Neural cell (in vitro differentiated cells): ENCODE data around the gene CHRM1. TPM values are rescaled to one million over a fixed set of nuclear protein-coding genes. Genes with fewer than 3 reads are reported as not detected.

Source experiments
- H2AFZ ChIP-seq: fragments of 200-600, 300-800 bp; sonication (generic), shearing (Covaris generic); 2 replicates; pipeline ENCODE4 v1.6.0; 2014; ENCODE audit warnings: low read depth, mild to moderate bottlenecking, antibody characterized with exemption, low read length, moderate library complexity
- H3F3A ChIP-seq: fragments of 200-600 bp; shearing (Covaris generic); 2 replicates; pipeline ENCODE4 v1.6.1; 2016; ENCODE audit warnings: mild to moderate bottlenecking, moderate library complexity, mixed read lengths, antibody characterized with exemption, low read length; ENCODE audit not compliant: insufficient read depth, poor library complexity, severe bottlenecking
- H3K27ac ChIP-seq: fragments of 200-600, 300-800 bp; sonication (generic), shearing (Covaris generic); 2 replicates; pipeline ENCODE4 v1.5.1; 2014; ENCODE audit warnings: mild to moderate bottlenecking, low read length, moderate library complexity
- H3K27me3 ChIP-seq: fragments of 300-800, 200-600 bp; sonication (generic), shearing (Covaris generic); 2 replicates; pipeline ENCODE4 v1.6.0; 2014; ENCODE audit warnings: mild to moderate bottlenecking, low read depth, low read length, moderate library complexity; ENCODE audit not compliant: insufficient read depth
- H3K36me3 ChIP-seq: fragments of 300-800, 200-600 bp; sonication (generic), shearing (Covaris generic); 2 replicates; pipeline ENCODE4 v1.5.1; 2014; ENCODE audit warnings: mild to moderate bottlenecking, antibody characterized with exemption, low read length, moderate library complexity; ENCODE audit not compliant: insufficient read depth
- H3K4me2 ChIP-seq: fragments of 300-800, 200-600 bp; sonication (generic), shearing (Covaris generic); 2 replicates; pipeline ENCODE4 v1.6.0; 2014; ENCODE audit warnings: mild to moderate bottlenecking, low read length
- H3K4me3 ChIP-seq: fragments of 300-800, 200-600 bp; sonication (generic), shearing (Covaris generic); 2 replicates; pipeline ENCODE4 v1.5.1; 2014; ENCODE audit warnings: mild to moderate bottlenecking, low read length, moderate library complexity
- H3K79me2 ChIP-seq: fragments of 200-600 bp; shearing (Covaris generic); replicated peaks from 2 replicates; pipeline ENCODE4 v1.6.0; 2014; ENCODE audit warnings: mild to moderate bottlenecking, low read length, moderate library complexity; ENCODE audit not compliant: insufficient read depth
- H3K9ac ChIP-seq: fragments of 300-800, 200-600 bp; sonication (generic), shearing (Covaris generic); 2 replicates; pipeline ENCODE4 v1.6.1; 2016; ENCODE audit warnings: mild to moderate bottlenecking, low read length, mixed read lengths
- H3K9me2 ChIP-seq: fragments of 200-600 bp; shearing (Covaris generic); 2 replicates; pipeline ENCODE4 v1.6.1; 2016; ENCODE audit warnings: mild to moderate bottlenecking, low read length, mixed read lengths; ENCODE audit not compliant: insufficient read depth
- H3K9me3 ChIP-seq: fragments of 200-600, 300-800 bp; sonication (generic), shearing (Covaris generic); 2 replicates; pipeline ENCODE4 v1.6.1; 2016; ENCODE audit warnings: mild to moderate bottlenecking, mixed run types, low read length, moderate library complexity, mixed read lengths
- H4K20me1 ChIP-seq: fragments of 200-600 bp; shearing (Covaris generic); 2 replicates; pipeline ENCODE4 v1.6.1; 2016; ENCODE audit warnings: mild to moderate bottlenecking, mixed run types; ENCODE audit not compliant: insufficient read depth
- EP300 ChIP-seq: fragments of 450-650 bp; conservative IDR thresholded peaks from 2 replicates; pipeline ENCODE4 v1.6.1; 2014; ENCODE audit warnings: antibody characterized with exemption, mild to moderate bottlenecking, moderate library complexity; ENCODE audit not compliant: poor library complexity, severe bottlenecking
- EZH2 ChIP-seq: fragments of 200-600, 300-800 bp; shearing (Covaris generic), sonication (generic); IDR thresholded peaks from 2 replicates; pipeline ENCODE4 v1.6.1; 2014; ENCODE audit warnings: antibody characterized with exemption, low read length, borderline replicate concordance, mild to moderate bottlenecking; ENCODE audit not compliant: insufficient read depth, poor library complexity, severe bottlenecking
- MXI1 ChIP-seq: fragments of 450-650 bp; conservative IDR thresholded peaks from 2 replicates; pipeline ENCODE4 v1.6.1; 2014; ENCODE audit warnings: antibody characterized with exemption, mild to moderate bottlenecking; ENCODE audit not compliant: poor library complexity, severe bottlenecking
- POLR2AphosphoS5 ChIP-seq: IDR thresholded peaks from 2 replicates; pipeline ENCODE4 v1.6.1; 2012
- RAD21 ChIP-seq: fragments of 450-650 bp; conservative IDR thresholded peaks from 2 replicates; pipeline ENCODE4 v1.6.1; 2014; ENCODE audit warnings: antibody characterized with exemption, mild to moderate bottlenecking, moderate library complexity
- SMC3 ChIP-seq: fragments of 450-650 bp; conservative IDR thresholded peaks from 2 replicates; pipeline ENCODE4 v1.6.1; 2014; ENCODE audit warnings: antibody characterized with exemption, mild to moderate bottlenecking, moderate library complexity; ENCODE audit not compliant: poor library complexity
- TAF1 ChIP-seq: IDR thresholded peaks from 2 replicates; pipeline ENCODE4 v1.6.1; 2012; ENCODE audit warnings: low read depth
- polyA plus RNA-seq: library from polyadenylated mRNA; depleted of rRNA; stranded (reverse); fragments of >200 nt; gene quantifications from 2 replicates; pipeline ENCODE4 v1.2.3, GENCODE V29; 2014
- TF ChIP-seq, protein P1 (sequence below): IDR thresholded peaks from 2 replicates; pipeline ENCODE4 v1.6.1; 2012; ENCODE audit warnings: borderline replicate concordance
- TF ChIP-seq, protein P2 (sequence below): fragments of 450-650 bp; IDR thresholded peaks from 2 replicates; pipeline ENCODE4 v1.5.1; 2014; ENCODE audit warnings: antibody characterized with exemption, mild to moderate bottlenecking, moderate library complexity; ENCODE audit not compliant: poor library complexity, severe bottlenecking

Gene CHRM1
- polyA plus RNA-seq, 1 donor from 2014 or later = not detected

DNA sequence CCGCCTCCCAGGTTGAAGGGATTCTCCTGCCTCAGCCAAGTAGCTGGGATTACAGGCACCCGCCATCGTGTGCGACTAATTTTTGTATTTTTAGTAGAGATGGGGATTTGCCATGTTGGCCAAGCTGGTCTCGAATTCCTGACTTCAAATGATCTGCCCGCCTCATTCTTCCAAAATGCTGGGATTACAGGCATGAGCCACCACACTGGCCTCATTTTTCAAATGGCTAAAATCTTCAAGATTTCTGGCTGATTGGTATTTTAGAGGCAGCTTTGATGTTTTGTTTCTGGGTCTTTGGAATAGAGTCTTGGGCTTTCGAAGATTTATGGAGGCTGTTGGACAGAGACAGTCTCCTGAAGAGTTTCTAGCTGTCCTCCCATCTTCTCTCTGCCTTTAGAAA lies 46.3 kb downstream of the CHRM1 start:
- H3K27me3 ChIP-seq = no peaks in the 10 kb centered on the region
- H3K27ac ChIP-seq = no peak overlapping the region
- H3K4me3 ChIP-seq = no peak overlapping the region
- H3K36me3 ChIP-seq = no peaks in the 10 kb centered on the region
- no peak overlapping the region for H2AFZ ChIP-seq
- no peak for TF ChIP-seq RAD21
- TF ChIP-seq, protein P1, sequence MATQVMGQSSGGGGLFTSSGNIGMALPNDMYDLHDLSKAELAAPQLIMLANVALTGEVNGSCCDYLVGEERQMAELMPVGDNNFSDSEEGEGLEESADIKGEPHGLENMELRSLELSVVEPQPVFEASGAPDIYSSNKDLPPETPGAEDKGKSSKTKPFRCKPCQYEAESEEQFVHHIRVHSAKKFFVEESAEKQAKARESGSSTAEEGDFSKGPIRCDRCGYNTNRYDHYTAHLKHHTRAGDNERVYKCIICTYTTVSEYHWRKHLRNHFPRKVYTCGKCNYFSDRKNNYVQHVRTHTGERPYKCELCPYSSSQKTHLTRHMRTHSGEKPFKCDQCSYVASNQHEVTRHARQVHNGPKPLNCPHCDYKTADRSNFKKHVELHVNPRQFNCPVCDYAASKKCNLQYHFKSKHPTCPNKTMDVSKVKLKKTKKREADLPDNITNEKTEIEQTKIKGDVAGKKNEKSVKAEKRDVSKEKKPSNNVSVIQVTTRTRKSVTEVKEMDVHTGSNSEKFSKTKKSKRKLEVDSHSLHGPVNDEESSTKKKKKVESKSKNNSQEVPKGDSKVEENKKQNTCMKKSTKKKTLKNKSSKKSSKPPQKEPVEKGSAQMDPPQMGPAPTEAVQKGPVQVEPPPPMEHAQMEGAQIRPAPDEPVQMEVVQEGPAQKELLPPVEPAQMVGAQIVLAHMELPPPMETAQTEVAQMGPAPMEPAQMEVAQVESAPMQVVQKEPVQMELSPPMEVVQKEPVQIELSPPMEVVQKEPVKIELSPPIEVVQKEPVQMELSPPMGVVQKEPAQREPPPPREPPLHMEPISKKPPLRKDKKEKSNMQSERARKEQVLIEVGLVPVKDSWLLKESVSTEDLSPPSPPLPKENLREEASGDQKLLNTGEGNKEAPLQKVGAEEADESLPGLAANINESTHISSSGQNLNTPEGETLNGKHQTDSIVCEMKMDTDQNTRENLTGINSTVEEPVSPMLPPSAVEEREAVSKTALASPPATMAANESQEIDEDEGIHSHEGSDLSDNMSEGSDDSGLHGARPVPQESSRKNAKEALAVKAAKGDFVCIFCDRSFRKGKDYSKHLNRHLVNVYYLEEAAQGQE = no peak
- TF ChIP-seq POLR2AphosphoS5 = no peak
- no peak for TF ChIP-seq MXI1
- no peak for TF ChIP-seq SMC3
- TF ChIP-seq EZH2 = no peak
- TF ChIP-seq, protein P2, sequence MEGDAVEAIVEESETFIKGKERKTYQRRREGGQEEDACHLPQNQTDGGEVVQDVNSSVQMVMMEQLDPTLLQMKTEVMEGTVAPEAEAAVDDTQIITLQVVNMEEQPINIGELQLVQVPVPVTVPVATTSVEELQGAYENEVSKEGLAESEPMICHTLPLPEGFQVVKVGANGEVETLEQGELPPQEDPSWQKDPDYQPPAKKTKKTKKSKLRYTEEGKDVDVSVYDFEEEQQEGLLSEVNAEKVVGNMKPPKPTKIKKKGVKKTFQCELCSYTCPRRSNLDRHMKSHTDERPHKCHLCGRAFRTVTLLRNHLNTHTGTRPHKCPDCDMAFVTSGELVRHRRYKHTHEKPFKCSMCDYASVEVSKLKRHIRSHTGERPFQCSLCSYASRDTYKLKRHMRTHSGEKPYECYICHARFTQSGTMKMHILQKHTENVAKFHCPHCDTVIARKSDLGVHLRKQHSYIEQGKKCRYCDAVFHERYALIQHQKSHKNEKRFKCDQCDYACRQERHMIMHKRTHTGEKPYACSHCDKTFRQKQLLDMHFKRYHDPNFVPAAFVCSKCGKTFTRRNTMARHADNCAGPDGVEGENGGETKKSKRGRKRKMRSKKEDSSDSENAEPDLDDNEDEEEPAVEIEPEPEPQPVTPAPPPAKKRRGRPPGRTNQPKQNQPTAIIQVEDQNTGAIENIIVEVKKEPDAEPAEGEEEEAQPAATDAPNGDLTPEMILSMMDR = no peak
- TF ChIP-seq EP300 = no peak
- no peak for TF ChIP-seq TAF1
- no peaks in the 10 kb centered on the region for H3K9me2 ChIP-seq
- H3F3A ChIP-seq = no peaks in the 10 kb centered on the region
- H3K9ac ChIP-seq = no peak overlapping the region
- H3K79me2 ChIP-seq = peaks cover 9% of the 10 kb centered on the region
- H3K9me3 ChIP-seq = no peaks in the 10 kb centered on the region
- no peaks in the 10 kb centered on the region for H4K20me1 ChIP-seq
- H3K4me2 ChIP-seq = no peak overlapping the region

DNA sequence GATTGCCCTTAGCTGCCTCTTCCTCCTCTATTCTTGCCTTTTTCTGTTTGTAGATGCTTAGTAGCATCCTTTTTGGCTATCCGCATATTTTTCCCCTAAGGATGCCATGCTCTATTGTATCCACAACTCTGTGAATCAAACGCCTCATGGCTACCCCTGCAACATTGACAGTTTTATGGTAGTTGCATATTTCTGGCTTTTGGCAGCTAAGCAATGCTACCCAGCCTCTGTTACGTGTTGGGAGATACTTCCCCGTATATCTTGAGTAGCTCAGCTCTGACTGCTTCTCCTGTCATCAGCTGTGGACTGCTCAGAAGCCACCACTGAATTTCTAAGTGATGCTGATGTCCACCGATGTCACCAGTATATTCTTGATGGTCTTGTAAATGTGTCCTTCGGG lies 55.5 kb downstream of the CHRM1 start:
- Histone ChIP-seq H3K9ac (no peak overlapping the region), H3K9me2 (no peaks in the 10 kb centered on the region), H3K27me3 (no peaks in the 10 kb centered on the region), H2AFZ (no peak overlapping the region), H3K79me2 (peaks cover 7% of the 10 kb centered on the region), H3K4me2 (no peak overlapping the region), H3K27ac (no peak overlapping the region), H3K36me3 (no peaks in the 10 kb centered on the region), H3K9me3 (no peaks in the 10 kb centered on the region), H3K4me3 (no peak overlapping the region), H3F3A (no peaks in the 10 kb centered on the region), H4K20me1 (no peaks in the 10 kb centered on the region)
- TF ChIP-seq, protein P1 = no peak
- TF ChIP-seq TAF1 = no peak
- TF ChIP-seq, protein P2 = no peak
- TF ChIP-seq MXI1 = no peak
- no peak for TF ChIP-seq SMC3
- TF ChIP-seq RAD21 = no peak
- TF ChIP-seq POLR2AphosphoS5 = no peak
- TF ChIP-seq EZH2 = no peak
- TF ChIP-seq EP300 = no peak
